Gastrocnemius medialis (tissue), 4 donors: ENCODE results near the gene ALPI. TPM values are rescaled to one million over a fixed set of nuclear protein-coding genes. Genes with fewer than 3 reads are reported as not detected.

ENCODE experiments used
- ATAC-seq, 2 donors: fragments of 150-250 bp; one replicate each; pipeline ENCODE4 v1.9.1; 2016
- DNase-seq, 2 donors: peaks; one replicate each; pipeline ENCODE4 v3.0.0-alpha.2; 2019
- H3K27ac ChIP-seq, 4 donors: fragments of 200-600 bp; sonication (generic); 1 replicate in 1 of 4; 2 replicates in 3 of 4; pipeline ENCODE4 v1.5.1; 2016 to 2018; ENCODE audit warnings: mild to moderate bottlenecking in 2 of 4, moderate library complexity in 1 of 4
- H3K27me3 ChIP-seq, 3 donors: fragments of 200-600 bp; sonication (generic) in 2 of 3; 1 replicate in 1 of 3; 2 replicates in 2 of 3; pipeline versions ENCODE4 v1.5.1 to v1.6.0; 2016 to 2019; ENCODE audit warnings: mild to moderate bottlenecking in 1 of 3, moderate library complexity in 1 of 3
- H3K36me3 ChIP-seq, 2 donors: fragments of 200-600 bp; sonication (generic) in 1 of 2; one replicate each; pipeline ENCODE4 v1.5.1; 2017 to 2018
- H3K4me1 ChIP-seq, 2 donors: fragments of 200-600 bp; sonication (generic) in 1 of 2; one replicate each; pipeline ENCODE4 v1.5.1; 2016 to 2017; ENCODE audit warnings: mild to moderate bottlenecking in 2 of 2
- H3K4me3 ChIP-seq, 4 donors: fragments of 200-600 bp; sonication (generic) in 3 of 4; 1 replicate in 1 of 4; 2 replicates in 3 of 4; pipeline ENCODE4 v1.5.1; 2016 to 2019; ENCODE audit warnings: mild to moderate bottlenecking in 2 of 4
- H3K9me3 ChIP-seq, 3 donors: fragments of 200-600 bp; sonication (generic) in 2 of 3; 1 replicate in 1 of 3; 2 replicates in 2 of 3; pipeline ENCODE4 v1.5.1; 2016 to 2019
- POLR2A ChIP-seq, 2 donors: fragments of 450-650 bp; IDR thresholded peaks; one replicate each; pipeline ENCODE4 v1.6.1; 2017; ENCODE audit warnings: antibody characterized with exemption in 2 of 2, mild to moderate bottlenecking in 2 of 2, moderate library complexity in 2 of 2
- in situ Hi-C, 4 donors: fragments of 200-750 bp; cut with MboI; loops; one replicate each; pipeline versions ENCODE4 v1.15.0 to v1.8.0; 2017; ENCODE audit warnings: low sequenced_read_pairs in 4 of 4
- intact Hi-C: fragments of 100-400 bp; cut with DNase I; formaldehyde crosslinking; loops from one replicate; pipeline ENCODE4 v1.15.1; 2023; ENCODE audit warnings: low total_unique reads
- total RNA-seq, 4 donors: library from RNA; depleted of rRNA; stranded (reverse); fragments of >200 nt; gene quantifications; one replicate each; pipeline versions ENCODE4 v1.1.0 to v1.2.3, GENCODE V29; 2016
- TF ChIP-seq, protein P1 (sequence below), 5 experiments: fragments of 450-650 bp in 3 of 5; fragments of 200-600 bp in 2 of 5; sonication (generic) in 2 of 5; IDR thresholded peaks in 4 of 5; conservative IDR thresholded peaks in 1 of 5; 1 replicate in 4 of 5; 2 replicates in 1 of 5; pipeline ENCODE4 v1.5.1; 2016 to 2019; ENCODE audit warnings: antibody characterized with exemption in 5 of 5, mild to moderate bottlenecking in 3 of 5, moderate library complexity in 3 of 5

Gene ALPI
- total RNA-seq, 4 donors from 2014 or later = not detected

DNA sequence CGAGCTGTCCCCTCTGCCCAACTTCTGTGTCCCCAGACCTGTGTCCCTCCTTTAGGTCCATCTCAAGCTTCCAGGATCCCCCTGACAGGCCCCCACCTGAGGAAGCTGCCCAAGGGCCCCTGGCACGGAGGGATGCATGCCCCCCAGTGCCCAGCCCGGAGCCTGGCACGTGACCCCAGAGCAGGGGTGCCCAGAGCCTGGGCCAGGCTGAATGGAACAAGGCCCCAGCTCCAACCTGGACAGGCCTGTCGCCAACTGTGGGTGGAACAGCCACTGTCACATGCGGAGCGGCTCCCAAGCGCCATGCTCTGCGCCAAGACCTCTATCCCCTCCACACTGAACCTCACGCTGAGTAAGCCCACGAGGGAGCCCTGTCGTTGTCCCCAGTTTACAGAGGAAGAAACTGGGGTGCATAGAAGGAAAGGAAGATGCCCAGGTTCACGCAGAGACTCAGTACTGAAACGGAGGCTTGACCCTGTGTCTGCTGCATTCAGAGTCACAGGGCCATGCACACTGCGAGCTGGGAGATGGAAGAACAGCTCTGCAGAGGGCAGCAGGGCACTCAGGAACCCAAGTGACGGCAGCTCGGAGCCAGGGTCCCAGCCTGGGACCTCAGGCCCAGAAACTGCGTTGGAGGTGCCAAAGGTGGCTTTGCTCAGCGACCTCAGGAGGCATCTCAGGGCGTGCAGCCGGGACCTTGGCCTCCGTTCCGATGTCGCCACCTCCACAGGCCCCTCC, 37.2 kb downstream of the ALPI start:
- Histone ChIP-seq H3K36me3 (no peaks in the 10 kb centered on the region), H3K4me1 (no peaks in the 10 kb centered on the region), H3K9me3 (no peaks in the 10 kb centered on the region), H3K27me3 (peaks cover 0 to under 1% (median 0%) of the 10 kb centered on the region in 3 donors), H3K27ac (no peak overlapping the region), H3K4me3 (no peak overlapping the region)
- in situ Hi-C loops (no loop called here), intact Hi-C loops (no loop called here)
- TF ChIP-seq, protein P1, sequence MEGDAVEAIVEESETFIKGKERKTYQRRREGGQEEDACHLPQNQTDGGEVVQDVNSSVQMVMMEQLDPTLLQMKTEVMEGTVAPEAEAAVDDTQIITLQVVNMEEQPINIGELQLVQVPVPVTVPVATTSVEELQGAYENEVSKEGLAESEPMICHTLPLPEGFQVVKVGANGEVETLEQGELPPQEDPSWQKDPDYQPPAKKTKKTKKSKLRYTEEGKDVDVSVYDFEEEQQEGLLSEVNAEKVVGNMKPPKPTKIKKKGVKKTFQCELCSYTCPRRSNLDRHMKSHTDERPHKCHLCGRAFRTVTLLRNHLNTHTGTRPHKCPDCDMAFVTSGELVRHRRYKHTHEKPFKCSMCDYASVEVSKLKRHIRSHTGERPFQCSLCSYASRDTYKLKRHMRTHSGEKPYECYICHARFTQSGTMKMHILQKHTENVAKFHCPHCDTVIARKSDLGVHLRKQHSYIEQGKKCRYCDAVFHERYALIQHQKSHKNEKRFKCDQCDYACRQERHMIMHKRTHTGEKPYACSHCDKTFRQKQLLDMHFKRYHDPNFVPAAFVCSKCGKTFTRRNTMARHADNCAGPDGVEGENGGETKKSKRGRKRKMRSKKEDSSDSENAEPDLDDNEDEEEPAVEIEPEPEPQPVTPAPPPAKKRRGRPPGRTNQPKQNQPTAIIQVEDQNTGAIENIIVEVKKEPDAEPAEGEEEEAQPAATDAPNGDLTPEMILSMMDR (IDR thresholded peaks at IDR 0.05 in 4 of 5, conservative IDR thresholded peaks at IDR 0.05 in 1 of 5) = no peak
- TF ChIP-seq POLR2A (IDR thresholded peaks at IDR 0.05) = no peak
- DNase-seq (no peak), ATAC-seq (no peak)

DNA sequence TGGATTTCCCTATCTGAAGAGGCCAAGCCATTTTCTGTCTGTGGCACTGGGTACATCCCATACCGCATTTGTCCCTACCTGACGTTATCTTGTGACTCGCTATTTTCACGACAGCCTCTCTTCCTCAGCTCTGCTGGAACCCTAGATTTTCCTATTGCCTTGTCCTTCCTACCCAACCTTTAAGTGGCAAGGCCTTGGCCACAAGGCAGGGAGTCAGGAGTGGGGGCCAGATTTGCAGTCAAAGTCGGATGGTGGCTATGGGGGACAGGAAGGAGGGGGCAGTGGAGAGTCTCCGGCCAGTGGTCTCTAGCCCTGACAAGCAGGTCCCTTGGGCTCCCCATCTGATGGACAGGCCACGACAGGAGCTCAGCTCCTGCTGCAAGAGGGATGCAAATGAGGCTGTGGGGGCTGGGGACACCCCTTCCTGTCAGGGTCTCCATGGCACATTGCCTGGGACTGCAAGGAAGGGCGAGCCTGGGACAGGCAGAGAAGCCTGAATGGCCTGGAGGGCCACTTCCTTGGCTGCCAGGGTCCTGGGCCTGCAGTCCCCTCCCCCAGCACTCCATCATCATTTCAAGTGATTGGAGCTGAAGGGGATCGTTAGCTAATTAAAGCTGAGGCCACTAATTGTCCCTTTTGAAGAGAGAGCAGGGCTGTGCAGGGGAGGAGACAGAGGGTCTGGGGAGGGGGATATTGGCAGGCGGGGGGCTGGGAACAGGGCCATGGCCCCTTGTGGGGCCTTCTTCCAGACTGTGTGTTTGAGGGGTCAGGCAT, 37.9 kb downstream of the ALPI start:
- Histone ChIP-seq H3K9me3 (no peaks in the 10 kb centered on the region), H3K27me3 (no peaks in the 10 kb centered on the region), H3K27ac (no peak overlapping the region), H3K36me3 (no peaks in the 10 kb centered on the region), H3K4me3 (no peak overlapping the region), H3K4me1 (no peaks in the 10 kb centered on the region)
- TF ChIP-seq, protein P1 (IDR thresholded peaks at IDR 0.05 in 4 of 5, conservative IDR thresholded peaks at IDR 0.05 in 1 of 5) = no peak
- TF ChIP-seq POLR2A (IDR thresholded peaks at IDR 0.05) = no peak
- ATAC-seq (no peak), DNase-seq (no peak)
- in situ Hi-C loops = no loop called here
- intact Hi-C loops = no loop called here

DNA sequence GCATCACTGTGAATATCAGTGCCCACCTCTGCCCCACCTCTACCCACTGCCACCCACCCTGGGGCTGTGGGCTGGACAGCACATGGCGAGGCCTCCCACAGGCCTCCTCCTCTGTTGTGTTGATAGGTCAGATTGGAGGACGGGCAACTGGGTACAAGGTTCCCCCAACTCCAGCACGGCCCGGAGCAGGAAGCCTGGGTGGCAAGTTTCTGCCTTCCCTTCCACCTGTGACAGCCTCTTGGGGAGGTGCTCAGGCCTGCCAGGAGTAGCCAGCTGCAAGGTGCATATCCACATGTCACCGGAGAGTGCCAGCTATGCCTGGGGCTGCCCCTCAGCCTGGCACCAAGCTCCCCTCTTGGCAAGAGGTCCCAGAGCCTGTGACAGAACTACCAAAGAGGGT, 38.6 kb downstream of the ALPI start:
- H3K27me3 ChIP-seq = no peaks in the 10 kb centered on the region

DNA sequence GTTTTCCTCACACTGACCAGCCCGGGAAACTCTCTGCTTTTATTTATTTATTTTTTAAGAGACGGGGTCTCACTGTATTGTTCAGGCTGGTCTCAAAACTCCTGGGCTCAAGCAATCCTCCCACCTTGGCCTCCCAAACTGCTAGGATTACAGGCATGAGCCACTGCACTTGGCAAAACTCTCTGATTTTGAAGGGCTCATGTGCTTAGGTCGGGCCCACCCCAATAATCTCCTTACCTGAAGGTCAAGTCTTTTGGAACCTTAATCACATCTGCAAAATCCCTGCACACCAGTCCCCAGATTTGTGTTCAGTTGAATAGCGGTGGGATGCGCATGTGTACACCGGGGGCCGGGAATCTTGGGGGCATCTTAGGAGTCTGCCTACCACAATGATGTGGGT, 39.3 kb downstream of the ALPI start:
- no peaks in the 10 kb centered on the region for H3K9me3 ChIP-seq
- H3K4me3 ChIP-seq = no peak overlapping the region
- H3K27me3 ChIP-seq = no peaks in the 10 kb centered on the region
- no peak for DNase-seq
- intact Hi-C loops (no loop called here), in situ Hi-C loops (no loop called here)
- H3K4me1 ChIP-seq = no peaks in the 10 kb centered on the region
- H3K27ac ChIP-seq = no peak overlapping the region
- no peak for ATAC-seq
- TF ChIP-seq, protein P1 (IDR thresholded peaks at IDR 0.05 in 4 of 5, conservative IDR thresholded peaks at IDR 0.05 in 1 of 5) = no peak
- TF ChIP-seq POLR2A (IDR thresholded peaks at IDR 0.05) = no peak
- no peaks in the 10 kb centered on the region for H3K36me3 ChIP-seq

More for the DNA sequence above, 38.6 kb downstream of the ALPI start:
- H3K4me1 ChIP-seq = no peaks in the 10 kb centered on the region
- no peak overlapping the region for H3K4me3 ChIP-seq
- no peaks in the 10 kb centered on the region for H3K36me3 ChIP-seq
- H3K27ac ChIP-seq = no peak overlapping the region
- no peak for ATAC-seq
- no peak for DNase-seq
- no peaks in the 10 kb centered on the region for H3K9me3 ChIP-seq
- in situ Hi-C loops (no loop called here), intact Hi-C loops (no loop called here)
- TF ChIP-seq, protein P1 (IDR thresholded peaks at IDR 0.05 in 4 of 5, conservative IDR thresholded peaks at IDR 0.05 in 1 of 5) = no peak
- no peak for TF ChIP-seq POLR2A (IDR thresholded peaks at IDR 0.05)
